ENCODE results near the gene SLC16A1.

SLC16A1 gene

DNA sequence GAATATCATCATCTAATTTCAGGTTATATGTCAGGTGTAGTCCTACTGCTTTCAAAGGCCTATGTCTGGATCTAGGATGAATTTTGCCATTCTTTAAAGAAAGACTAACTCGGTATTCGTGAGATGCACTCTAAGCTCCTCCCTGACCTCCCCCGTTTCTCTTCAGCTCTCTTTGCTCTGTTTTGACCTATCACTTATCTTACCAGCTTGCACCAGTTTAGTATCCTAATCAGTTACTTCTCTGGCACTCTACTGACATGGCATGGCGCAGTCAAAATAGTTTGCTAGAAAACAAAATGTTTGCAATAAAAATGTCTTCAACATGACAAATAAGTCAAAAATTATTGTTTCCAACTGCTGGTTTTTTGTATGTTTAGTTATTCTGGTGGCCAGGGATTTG is 8.4 kb upstream of the SLC16A1 start:
- DNase-seq, result no peak

DNA sequence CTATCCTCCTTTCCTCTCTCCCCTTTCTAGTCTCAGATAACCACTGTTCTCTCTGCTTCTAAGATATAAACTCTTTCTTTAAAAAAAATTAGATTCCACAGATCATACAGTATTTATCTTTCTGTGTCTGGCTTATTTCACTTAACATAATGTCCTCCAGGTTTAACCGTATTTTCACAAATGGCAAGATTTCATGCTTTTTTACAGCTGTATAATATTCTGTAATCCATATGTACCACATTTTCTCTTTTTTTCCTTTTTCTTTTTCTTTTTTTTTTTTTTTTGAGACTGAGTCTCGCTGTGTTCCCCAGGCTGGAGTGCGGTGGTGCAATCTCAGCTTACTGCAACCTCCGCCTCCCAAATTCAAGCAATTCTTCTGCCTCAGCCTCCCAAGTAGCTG is 5.1 kb upstream of the SLC16A1 start:
- DNase-seq, result no peak

- DNase-seq, result no peak
These were observed 4.4 kb upstream of the SLC16A1 start for GRCh38 chr1:112960384-112960783.

DNA sequence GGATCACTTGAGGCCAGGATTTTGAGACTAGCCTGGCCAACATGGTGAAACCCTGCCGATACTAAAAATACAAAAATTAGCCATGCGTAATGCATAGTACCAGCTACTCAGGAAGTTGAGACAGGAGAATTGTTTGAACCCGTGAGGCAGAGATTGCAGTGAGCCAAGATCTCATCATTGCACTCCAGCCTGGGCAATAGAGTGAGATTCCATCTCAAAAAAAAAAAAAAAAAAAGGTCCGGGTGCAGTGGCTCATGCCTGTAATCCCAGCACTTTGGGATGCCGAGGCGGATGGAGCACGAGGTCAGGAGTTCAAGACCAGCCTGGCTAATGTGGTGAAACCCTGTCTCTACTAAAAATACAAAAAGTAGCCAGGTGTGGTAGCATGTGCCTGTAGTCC is 2.2 kb upstream of the SLC16A1 start:
- peak in 1 of 14 donors; percentile 27 for DNase-seq

GRCh38 chr1:112957133-112957812 is 1.3 kb upstream of the SLC16A1 start:
- DNase-seq, result peak in 8 of 14 donors; percentile 17 to 62 (median 36)

GRCh38 chr1:112956544-112957132 is 642 bp upstream of the SLC16A1 start:
- peak in 9 of 14 donors; percentile 26 to 83 (median 66) for DNase-seq

DNA sequence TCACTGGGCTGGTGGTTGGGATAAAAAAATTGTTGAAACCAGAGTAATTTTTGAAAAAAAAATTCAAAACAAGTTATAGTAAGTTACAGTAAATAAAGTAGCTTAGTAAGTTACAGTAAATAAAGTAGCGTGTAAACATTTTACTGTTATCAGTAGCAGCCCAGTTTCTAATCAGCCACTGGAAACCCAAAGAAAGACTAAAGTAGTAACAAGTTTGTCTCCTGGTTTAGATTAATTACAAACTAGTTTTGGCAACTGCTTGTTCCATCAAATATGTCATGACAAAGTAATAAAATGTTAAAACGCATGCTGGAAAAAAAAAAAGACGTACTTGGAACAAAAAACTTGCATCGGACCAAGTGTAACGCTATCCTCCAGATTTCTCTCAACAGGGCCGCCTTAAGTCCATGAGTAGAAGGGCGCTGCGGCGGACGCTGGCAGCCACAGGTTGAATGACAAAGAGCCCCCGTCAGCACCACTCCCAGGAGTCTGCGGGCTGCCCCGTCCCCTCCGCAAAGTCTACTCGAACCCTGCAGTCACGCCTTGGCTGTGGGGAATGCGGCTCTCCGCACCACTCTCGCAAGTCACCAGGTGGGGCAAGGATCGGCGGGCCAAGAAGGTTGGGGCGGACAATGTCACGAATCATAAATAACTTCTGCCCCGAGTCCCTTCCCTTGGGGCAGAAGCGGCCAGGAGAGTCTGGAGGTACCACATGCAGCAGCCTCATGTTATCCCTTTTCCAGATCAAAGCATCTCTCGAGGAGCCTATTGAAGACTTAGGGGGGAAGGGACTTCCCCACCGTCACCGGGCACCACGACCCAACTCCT is 837 bp downstream of the SLC16A1 start:
- DNase-seq, result peak in 10 of 14 donors; percentile 27 to 78 (median 70)

DNA sequence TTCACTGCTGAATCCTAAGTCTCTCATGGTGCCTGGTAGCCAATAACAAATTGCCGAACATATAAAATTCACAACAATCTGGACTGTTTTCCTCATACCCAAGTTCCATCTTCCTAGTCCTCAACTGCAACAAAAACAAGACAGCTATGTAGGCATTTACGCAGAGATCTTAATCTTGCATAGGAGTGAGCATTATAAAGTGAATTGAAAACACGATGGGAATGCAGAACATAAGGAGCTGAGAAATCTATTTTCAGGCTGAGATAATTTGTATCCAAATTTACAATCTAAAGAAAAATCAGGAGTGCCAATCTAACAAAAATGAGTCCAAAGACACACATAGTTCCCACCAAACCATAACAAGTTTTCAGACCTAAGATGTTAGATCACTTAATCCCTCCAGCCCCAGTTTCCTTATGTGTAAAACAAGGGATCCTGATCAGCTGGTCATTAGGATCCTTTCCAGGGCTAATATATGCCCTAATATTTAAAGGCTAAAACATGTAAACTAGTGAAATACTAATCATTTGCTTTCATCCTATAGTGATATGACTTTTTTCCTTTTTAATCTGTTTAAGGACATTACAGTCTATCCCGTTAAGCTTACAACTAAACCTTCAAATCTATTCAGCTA is 1.9 kb downstream of the SLC16A1 start:
- no peak for DNase-seq

- DNase-seq, result no peak
These were observed 5.6 kb downstream of the SLC16A1 start for GRCh38 chr1:112950426-112950825.

DNA sequence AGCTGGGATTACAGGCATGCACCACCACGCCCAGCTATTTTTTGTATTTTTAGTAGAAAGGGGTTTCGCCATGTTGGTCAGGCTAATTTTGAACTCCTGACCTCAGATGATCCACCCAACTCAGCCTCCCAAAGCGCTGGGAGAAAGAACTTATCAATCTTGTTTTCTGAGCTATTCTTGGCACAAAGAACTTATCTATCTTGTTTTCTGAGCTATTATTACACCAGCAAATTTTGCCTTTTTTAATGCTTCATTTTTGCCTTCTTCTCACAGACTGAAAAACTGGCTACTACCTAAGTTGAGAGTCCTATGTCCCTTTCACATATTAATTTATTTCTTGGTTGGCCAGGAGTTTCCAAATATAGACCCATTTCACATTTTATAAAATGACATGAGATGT is 9.3 kb downstream of the SLC16A1 start:
- DNase-seq, result no peak

- no peak for DNase-seq
These were observed 16.2 kb downstream of the SLC16A1 start for GRCh38 chr1:112939810-112940209.

DNA sequence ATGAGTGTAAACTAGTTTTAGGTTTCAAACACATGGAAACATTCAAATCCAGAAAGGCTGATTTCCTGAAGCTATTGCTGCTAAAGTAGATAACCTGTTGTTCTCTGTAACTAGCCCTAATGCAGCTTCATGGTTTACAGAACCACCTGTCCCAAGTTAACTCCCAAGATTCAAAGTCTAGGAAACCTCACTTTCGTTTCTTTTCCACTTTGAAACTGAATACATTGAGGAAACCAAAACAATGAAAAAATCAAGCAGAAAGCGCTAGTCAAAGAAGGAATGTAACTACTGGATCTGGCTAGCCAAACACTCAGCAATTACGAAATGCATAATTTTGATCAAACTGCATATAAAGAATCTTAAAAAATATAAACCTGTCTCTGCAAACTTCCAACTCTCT is 17.8 kb downstream of the SLC16A1 start:
- no peak for DNase-seq

DNA sequence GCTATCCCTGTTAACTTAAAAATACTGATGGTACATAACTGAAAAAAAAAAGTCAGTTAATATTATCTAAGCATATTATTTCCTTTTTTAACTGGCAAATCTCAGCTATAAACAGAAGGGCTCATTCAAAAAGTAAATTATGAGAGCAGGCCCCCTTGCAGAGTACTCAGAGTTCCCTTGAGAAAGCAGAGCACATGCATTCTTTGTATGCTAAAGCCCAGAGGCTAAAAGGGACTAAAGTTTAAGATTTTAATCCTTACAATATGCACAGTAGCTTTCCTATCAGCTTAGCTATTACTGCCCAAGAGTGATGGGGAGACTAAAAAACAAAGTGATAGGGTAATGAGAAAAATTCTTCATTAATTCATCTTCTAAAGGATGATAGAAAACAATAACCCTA is 18.5 kb downstream of the SLC16A1 start:
- no peak for DNase-seq

GRCh38 chr1:112937070-112937469 is 18.9 kb downstream of the SLC16A1 start:
- DNase-seq, result no peak

- DNase-seq, result no peak
These were observed 20.4 kb downstream of the SLC16A1 start for GRCh38 chr1:112935461-112936111.

- no peak for DNase-seq
These were observed 21.4 kb downstream of the SLC16A1 start for GRCh38 chr1:112934577-112934976.

DNA sequence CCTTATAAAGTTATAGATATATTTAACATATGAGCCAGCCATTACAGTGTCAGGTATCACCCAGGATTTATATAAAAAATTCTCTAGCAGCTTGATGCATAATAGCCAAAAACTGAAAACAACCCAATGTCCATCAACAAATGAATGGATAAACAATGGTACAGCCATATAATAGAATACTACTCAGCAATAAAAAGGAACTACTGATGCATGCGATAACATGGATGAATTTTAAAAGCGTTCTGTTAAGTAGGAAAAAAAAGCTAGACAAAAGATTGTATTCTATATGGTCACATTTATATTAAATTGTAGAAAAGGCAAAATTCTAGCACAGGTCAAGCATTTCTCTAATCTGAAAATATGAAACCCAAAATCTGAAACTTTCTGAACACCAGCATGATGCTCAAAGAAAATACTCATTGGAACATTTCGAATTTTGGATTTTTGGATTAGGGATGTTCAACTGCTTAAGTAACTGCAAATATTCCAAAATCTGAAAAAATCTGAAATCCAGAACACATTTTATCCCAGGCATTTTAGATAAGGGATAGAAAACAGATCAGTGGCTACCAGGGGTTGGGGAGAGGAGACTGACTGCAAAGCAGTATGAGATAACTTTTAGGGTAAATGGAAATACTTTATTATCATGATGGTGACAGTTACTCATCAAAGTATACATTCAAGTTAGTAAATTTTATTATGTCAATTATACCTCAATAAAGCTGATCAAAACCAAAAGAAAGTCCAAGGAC is 22.0 kb downstream of the SLC16A1 start:
- DNase-seq, result no peak

GRCh38 chr1:112929979-112930378 is 26.0 kb downstream of the SLC16A1 start:
- DNase-seq, result no peak

DNA sequence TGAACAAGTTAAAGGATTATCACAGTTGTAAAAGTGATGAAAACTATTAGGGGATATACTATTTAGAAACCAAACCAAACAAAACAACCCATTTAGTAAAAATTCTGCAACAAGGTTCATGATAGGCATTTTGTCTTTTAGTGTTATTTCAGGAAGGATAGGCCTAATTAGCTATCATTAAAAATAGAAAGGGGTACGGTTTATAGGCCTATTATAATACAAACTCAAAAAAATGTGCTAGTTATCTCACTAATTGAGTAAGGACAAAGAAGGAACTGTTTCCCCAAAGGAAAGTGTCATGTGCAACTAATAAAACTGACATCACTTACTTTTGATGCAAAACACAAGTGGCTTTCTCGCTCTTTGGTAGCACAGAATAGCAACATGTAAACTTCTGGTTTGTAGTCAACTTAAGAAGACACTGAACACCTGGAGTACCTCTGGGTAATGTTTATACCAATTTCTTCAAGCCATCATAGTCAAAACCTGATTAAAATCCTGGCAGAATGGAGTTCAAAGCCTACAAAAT is 28.5 kb downstream of the SLC16A1 start:
- DNase-seq, result no peak

GRCh38 chr1:112926858-112927257 is 29.1 kb downstream of the SLC16A1 start:
- DNase-seq, result no peak

DNA sequence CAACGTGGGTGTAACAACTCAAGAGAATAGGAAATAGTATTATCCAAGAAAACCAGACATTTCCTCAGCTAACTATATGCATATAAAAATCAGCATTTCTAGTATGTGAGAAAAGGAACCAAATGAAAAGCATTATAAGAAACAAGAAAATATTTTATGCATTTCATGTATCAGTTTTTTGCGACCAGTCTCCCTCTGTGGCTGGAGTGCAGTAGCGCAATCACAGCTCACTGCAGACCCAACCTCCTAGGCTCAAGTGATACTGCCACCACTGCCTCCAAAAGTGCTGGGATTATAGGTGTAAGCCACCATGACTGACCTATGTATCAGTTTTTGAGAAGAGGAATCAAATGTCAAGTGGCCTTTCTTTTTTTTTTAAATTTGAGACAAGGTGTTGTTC is 31.0 kb downstream of the SLC16A1 start:
- DNase-seq, result no peak

DNA sequence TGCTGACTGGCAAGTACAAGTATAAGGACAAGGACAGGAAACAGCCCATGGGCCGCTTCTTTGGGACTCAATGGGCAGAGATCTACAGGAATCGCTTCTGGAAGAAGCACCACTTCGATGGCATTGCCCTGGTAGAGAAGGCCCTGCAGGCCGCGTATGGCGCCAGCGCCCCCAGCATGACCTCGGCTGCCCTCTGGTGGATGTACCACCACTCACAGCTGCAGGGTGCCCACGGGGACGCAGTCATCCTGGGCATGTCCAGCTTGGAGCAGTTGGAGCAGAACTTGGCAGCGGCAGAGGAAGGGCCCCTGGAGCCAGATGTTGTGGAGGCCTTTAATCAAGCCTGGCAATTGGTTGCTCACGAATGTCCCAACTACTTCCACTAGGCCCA is 32.0 kb downstream of the SLC16A1 start:
- no peak for DNase-seq
